Epithelial cell of proximal tubule (primary cell): Measurements from ENCODE around the gene COL25A1. TPM values are rescaled to one million over a fixed set of nuclear protein-coding genes. Genes with fewer than 3 reads are reported as not detected.

Experiments used
- DNase-seq: peaks from one replicate; pipeline ENCODE4 v3.0.0-alpha.2; 2011; ENCODE audit warnings: low read depth
- H3K4me3 ChIP-seq: 2 replicates; pipeline ENCODE4 v1.5.1; 2011; ENCODE audit warnings: low read depth, mild to moderate bottlenecking, low read length
- total RNA-seq: library from RNA; depleted of rRNA; stranded (reverse); fragments of >200 nt; gene quantifications from 2 replicates; pipeline ENCODE4 v1.2.3, GENCODE V29; 2015
- TF ChIP-seq, protein P1 (sequence below): conservative IDR thresholded peaks from 2 replicates; pipeline ENCODE4 v1.5.1; 2012; ENCODE audit warnings: low read depth, mild to moderate bottlenecking, low read length

The COL25A1 gene
- total RNA-seq, 1 donor from 2014 or later = 0.46 TPM

DNA sequence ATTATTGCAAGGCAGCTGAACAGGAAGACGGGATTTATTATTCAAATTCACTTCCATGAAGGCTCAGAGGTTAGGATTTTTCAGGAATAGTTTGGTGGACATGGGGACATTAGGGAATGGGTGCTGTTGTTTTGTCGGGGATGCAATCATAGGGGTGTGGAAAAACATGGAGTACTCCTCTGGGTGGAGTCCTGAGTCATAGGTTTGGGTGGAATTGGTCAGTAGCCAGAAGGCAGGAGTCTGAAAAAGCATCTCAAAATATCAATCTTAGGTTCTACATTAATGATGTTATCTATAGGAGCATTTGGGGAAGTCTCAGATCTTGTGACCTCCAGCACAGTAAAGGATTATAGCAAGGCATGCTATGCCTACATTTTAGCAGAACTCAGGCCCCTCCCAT is 525.1 kb downstream of the COL25A1 start:
- TF ChIP-seq, protein P1, sequence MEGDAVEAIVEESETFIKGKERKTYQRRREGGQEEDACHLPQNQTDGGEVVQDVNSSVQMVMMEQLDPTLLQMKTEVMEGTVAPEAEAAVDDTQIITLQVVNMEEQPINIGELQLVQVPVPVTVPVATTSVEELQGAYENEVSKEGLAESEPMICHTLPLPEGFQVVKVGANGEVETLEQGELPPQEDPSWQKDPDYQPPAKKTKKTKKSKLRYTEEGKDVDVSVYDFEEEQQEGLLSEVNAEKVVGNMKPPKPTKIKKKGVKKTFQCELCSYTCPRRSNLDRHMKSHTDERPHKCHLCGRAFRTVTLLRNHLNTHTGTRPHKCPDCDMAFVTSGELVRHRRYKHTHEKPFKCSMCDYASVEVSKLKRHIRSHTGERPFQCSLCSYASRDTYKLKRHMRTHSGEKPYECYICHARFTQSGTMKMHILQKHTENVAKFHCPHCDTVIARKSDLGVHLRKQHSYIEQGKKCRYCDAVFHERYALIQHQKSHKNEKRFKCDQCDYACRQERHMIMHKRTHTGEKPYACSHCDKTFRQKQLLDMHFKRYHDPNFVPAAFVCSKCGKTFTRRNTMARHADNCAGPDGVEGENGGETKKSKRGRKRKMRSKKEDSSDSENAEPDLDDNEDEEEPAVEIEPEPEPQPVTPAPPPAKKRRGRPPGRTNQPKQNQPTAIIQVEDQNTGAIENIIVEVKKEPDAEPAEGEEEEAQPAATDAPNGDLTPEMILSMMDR = no peak
- DNase-seq = no peak
- H3K4me3 ChIP-seq = no peak overlapping the region

DNA sequence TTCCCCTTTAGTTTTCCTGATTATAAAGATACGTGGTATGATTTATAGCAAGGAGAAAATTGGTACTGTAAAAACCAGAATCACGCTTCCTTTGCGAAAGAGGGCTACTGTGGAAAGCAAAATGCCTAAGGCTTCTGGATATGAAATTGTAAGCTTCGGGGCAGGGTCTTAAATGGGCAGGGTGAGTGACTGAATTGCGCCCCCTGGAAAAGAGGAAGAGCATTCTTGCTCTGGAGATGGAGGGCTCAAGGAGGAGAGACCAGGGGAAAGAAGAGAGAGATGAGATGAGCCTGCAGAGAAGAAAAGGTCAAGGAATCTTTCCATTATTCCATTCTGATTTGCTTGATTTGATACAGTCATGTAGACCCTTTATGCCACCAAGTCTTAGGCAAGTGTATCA is 526.5 kb downstream of the COL25A1 start:
- TF ChIP-seq, protein P1 = no peak
- no peak for DNase-seq
- H3K4me3 ChIP-seq = no peak overlapping the region

DNA sequence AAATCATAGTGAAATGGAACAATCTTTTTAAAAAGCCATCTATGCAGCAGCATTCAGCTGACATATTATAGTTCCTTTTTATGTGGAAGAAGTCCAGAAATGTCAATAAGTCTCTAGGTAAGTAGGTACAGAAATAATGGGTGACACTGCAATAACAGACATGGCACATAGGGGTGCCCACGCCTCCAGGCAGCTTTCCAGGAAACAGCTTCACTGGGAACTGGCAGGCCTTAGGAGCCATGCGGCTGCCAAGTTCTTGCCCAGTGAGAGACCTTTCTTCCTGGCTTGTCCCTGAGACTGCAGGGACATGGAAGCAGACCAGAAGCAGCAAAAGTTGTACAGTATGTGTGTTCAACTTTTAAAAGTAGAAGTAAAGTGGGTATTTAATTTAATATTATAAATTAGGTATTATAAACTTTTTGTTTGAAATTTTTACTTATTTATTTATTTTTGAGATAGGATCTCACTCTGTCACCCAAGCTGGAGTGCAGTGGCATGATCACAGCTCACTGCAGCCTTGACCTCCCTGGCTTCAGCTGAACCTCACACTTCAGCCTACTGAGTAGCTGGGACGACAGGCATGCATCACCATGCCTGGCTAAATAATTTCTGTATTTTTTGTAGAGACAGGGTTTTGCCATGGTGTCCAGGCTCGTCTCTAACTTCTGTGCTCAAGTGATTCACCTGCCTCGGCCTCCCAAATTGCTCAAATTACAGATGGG is 527.5 kb downstream of the COL25A1 start:
- TF ChIP-seq, protein P1 = peak; percentile 6
- H3K4me3 ChIP-seq = no peak overlapping the region
- no peak for DNase-seq

DNA sequence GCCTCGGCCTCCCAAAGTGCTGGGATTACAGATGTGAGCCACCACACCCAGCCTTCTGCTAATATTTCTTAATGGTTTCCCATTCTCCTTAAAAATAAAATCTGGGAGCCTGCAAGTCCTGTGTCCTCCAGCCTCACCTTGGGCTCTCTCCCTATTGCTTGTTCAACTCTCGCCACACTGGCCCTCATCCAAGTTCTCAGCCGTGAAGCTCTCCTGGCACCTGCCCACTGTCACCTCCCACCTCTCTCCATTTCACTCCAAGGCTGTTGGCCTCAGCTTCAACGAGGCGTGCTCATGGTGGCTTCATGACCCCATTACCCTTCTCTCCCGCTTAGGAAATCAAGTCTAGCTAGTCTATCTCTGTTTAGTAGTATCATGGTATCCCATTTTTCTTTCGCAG is 530.1 kb downstream of the COL25A1 start:
- H3K4me3 ChIP-seq = no peak overlapping the region
- TF ChIP-seq, protein P1 = no peak
- no peak for DNase-seq

DNA sequence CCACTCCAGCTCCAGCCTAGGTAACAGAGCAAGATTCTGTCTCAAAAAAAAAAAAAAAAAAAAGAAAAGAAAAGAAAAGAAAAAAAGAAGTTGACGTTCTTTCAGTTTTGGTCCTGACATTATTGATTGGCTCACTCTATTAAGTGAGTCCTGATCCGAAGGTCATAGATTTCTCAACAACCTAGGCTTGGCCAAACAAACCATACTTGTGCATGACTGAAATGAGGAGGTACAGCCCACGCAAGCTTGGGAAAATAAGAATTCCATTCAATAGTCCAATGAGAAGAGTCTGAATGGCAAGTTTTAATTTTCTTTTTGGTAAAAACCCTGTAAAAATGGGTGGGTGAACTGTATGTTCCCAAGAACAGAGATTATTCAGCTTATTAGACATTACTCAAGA is 536.4 kb downstream of the COL25A1 start:
- H3K4me3 ChIP-seq = no peak overlapping the region
- no peak for DNase-seq
- TF ChIP-seq, protein P1 = no peak

DNA sequence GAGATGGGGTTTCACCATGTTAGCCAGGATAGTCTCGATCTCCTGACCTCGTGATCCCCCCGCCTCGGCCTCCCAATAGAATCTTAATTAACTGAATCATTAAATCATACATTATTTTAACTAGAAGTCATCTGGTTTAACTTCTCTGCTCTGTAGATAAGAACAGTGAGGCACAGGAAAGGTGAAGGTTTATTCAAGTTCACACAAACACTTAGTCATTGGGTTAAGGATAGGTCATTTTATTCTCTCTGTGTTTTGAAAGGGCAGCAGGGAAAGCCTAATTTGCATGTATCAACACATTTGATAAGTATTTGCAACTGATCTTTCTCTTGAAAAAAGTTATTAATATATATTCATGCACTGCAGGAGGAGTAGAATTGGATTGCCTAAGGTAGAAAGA is 538.5 kb downstream of the COL25A1 start:
- DNase-seq = no peak
- TF ChIP-seq, protein P1 = no peak
- no peak overlapping the region for H3K4me3 ChIP-seq

DNA sequence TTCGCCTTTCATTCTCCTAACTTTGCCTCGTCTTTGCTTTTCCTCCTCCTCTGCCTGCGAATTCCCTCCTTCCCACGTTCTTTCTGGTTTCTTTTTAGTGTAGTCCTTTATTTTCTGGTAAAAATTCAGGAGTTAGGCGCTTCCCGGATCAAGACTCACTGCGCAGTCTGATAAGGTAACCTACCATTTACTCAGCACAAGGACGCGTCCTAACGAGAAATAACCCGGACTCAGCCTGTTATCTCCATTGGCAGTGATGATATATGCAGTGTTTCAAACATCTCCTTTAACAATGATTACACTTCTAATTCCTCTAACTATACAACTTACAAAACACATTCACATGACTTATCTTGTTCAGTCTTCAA is 539.2 kb downstream of the COL25A1 start:
- no peak for DNase-seq
- TF ChIP-seq, protein P1 = no peak
- H3K4me3 ChIP-seq = peak overlapping the region; percentile 58
